HG03064 (cell line): ENCODE results near the gene ARL15.
"Not testable (repeated sequence)": the region's sequence is repeated elsewhere in the genome, so short reads cannot be mapped to it uniquely, and the experiment has no call there.

Experiments used
- ATAC-seq: cut with Tn5 transposase; IDR thresholded peaks from one replicate; pipeline ENCODE4 v1.9.1; 2021; ENCODE audit warnings: low read depth; ENCODE audit not compliant: unreplicated experiment

The ARL15 gene

GRCh38 chr5:54001976-54002775, 308.2 kb downstream of the ARL15 start:
- no peak for ATAC-seq

- ATAC-seq, result no peak
Measured at GRCh38 chr5:54000011-54000410, 310.4 kb downstream of the ARL15 start.

- ATAC-seq, result no peak
Measured at GRCh38 chr5:53997736-53998627, 312.4 kb downstream of the ARL15 start.

GRCh38 chr5:53996008-53996407, 314.4 kb downstream of the ARL15 start:
- ATAC-seq, result no peak

- no peak for ATAC-seq
Measured at GRCh38 chr5:53994148-53994547, 316.2 kb downstream of the ARL15 start.

- ATAC-seq, result no peak
Measured at GRCh38 chr5:53991942-53992341, 318.4 kb downstream of the ARL15 start.

GRCh38 chr5:53987101-53987500, 323.3 kb downstream of the ARL15 start:
- no peak for ATAC-seq

- no peak for ATAC-seq
Measured at GRCh38 chr5:53985796-53986195, 324.6 kb downstream of the ARL15 start.

GRCh38 chr5:53984971-53985370, 325.4 kb downstream of the ARL15 start:
- ATAC-seq, result no peak

- no peak for ATAC-seq
Measured at GRCh38 chr5:53983568-53984460, 326.6 kb downstream of the ARL15 start.

GRCh38 chr5:53982319-53982718, 328.1 kb downstream of the ARL15 start:
- ATAC-seq, result not testable (repeated sequence)

GRCh38 chr5:53980061-53980460, 330.3 kb downstream of the ARL15 start:
- ATAC-seq, result no peak

- ATAC-seq, result no peak
Measured at GRCh38 chr5:53974021-53974420, 336.4 kb downstream of the ARL15 start.

- ATAC-seq, result no peak
Measured at GRCh38 chr5:53972314-53972713, 338.1 kb downstream of the ARL15 start.

GRCh38 chr5:53971551-53971950, 338.8 kb downstream of the ARL15 start:
- no peak for ATAC-seq

GRCh38 chr5:53971131-53971530, 339.2 kb downstream of the ARL15 start:
- ATAC-seq, result no peak

GRCh38 chr5:53970475-53970874, 339.9 kb downstream of the ARL15 start:
- no peak for ATAC-seq

GRCh38 chr5:53969176-53969730, 341.1 kb downstream of the ARL15 start:
- no peak for ATAC-seq

- no peak for ATAC-seq
Measured at GRCh38 chr5:53965459-53965858, 344.9 kb downstream of the ARL15 start.

- ATAC-seq, result no peak
Measured at GRCh38 chr5:53963958-53964357, 346.4 kb downstream of the ARL15 start.
